Left forelimb (tissue), 1 donor: ENCODE results near the gene SH3RF2.

Experiments used
- DNase-seq: peaks from one replicate; pipeline ENCODE4 v3.0.0-alpha.2; 2018; ENCODE audit warnings: low spot score

The SH3RF2 gene

GRCh38 chr5:146047396-146047795 is 111.0 kb downstream of the SH3RF2 start:
- no peak for DNase-seq

GRCh38 chr5:146048994-146049703 is 112.8 kb downstream of the SH3RF2 start:
- DNase-seq: peak; percentile 74

- no peak for DNase-seq
Observed at GRCh38 chr5:146049704-146050026, 113.3 kb downstream of the SH3RF2 start.

GRCh38 chr5:146050086-146050485 is 113.7 kb downstream of the SH3RF2 start:
- DNase-seq: no peak

- DNase-seq: no peak
Observed at GRCh38 chr5:146051678-146052077, 115.3 kb downstream of the SH3RF2 start.

GRCh38 chr5:146052780-146053179 is 116.4 kb downstream of the SH3RF2 start:
- no peak for DNase-seq

- no peak for DNase-seq
Observed at GRCh38 chr5:146055432-146055831, 119.1 kb downstream of the SH3RF2 start.

- no peak for DNase-seq
Observed at GRCh38 chr5:146059460-146060220, 123.3 kb downstream of the SH3RF2 start.

GRCh38 chr5:146060221-146060585 is 123.8 kb downstream of the SH3RF2 start:
- no peak for DNase-seq

GRCh38 chr5:146066968-146067367 is 130.6 kb downstream of the SH3RF2 start:
- no peak for DNase-seq

- peak; percentile 74 for DNase-seq
Observed at GRCh38 chr5:146068206-146068605, 131.8 kb downstream of the SH3RF2 start.

GRCh38 chr5:146068977-146069779 is 132.8 kb downstream of the SH3RF2 start:
- no peak for DNase-seq

GRCh38 chr5:146069780-146070099 is 133.4 kb downstream of the SH3RF2 start:
- DNase-seq: no peak

- no peak for DNase-seq
Observed at GRCh38 chr5:146070746-146071145, 134.4 kb downstream of the SH3RF2 start.

- no peak for DNase-seq
Observed at GRCh38 chr5:146071171-146071570, 134.8 kb downstream of the SH3RF2 start.

GRCh38 chr5:146072595-146072994 is 136.2 kb downstream of the SH3RF2 start:
- no peak for DNase-seq

- no peak for DNase-seq
Observed at GRCh38 chr5:146073239-146073900, 137.0 kb downstream of the SH3RF2 start.

- DNase-seq: no peak
Observed at GRCh38 chr5:146076028-146076427, 139.7 kb downstream of the SH3RF2 start.

- DNase-seq: no peak
Observed at GRCh38 chr5:146076455-146076854, 140.1 kb downstream of the SH3RF2 start.

GRCh38 chr5:146078566-146078965 is 142.2 kb downstream of the SH3RF2 start:
- no peak for DNase-seq

- DNase-seq: no peak
Observed at GRCh38 chr5:146079695-146080373, 143.5 kb downstream of the SH3RF2 start.

- DNase-seq: no peak
Observed at GRCh38 chr5:146081556-146081955, 145.2 kb downstream of the SH3RF2 start.
